ENCODE data around the gene AP5B1.
A peak's percentile ranks its signal among the peaks of the same experiment; 100 is the strongest.

Gene AP5B1

GRCh38 chr11:65801153-65801987 is 20.6 kb upstream of the AP5B1 start:
- DNase-seq (ENCODE audit: low spot score) = no peak

- DNase-seq (ENCODE audit: low spot score) = no peak
Observed at GRCh38 chr11:65798882-65799281, 18.1 kb upstream of the AP5B1 start.

- DNase-seq (ENCODE audit: low spot score) = no peak
Observed at GRCh38 chr11:65797711-65798110, 16.9 kb upstream of the AP5B1 start.

GRCh38 chr11:65796726-65797601 is 16.2 kb upstream of the AP5B1 start:
- DNase-seq (ENCODE audit: low spot score) = no peak

GRCh38 chr11:65794570-65795510 is 14.1 kb upstream of the AP5B1 start:
- no peak for DNase-seq (ENCODE audit: low spot score)

- no peak for DNase-seq (ENCODE audit: low spot score)
Observed at GRCh38 chr11:65793625-65794400, 13.0 kb upstream of the AP5B1 start.

GRCh38 chr11:65793144-65793581 is 12.4 kb upstream of the AP5B1 start:
- DNase-seq (ENCODE audit: low spot score) = no peak

GRCh38 chr11:65792456-65792855 is 11.7 kb upstream of the AP5B1 start:
- DNase-seq (ENCODE audit: low spot score) = no peak

GRCh38 chr11:65791719-65792213 is 11.0 kb upstream of the AP5B1 start:
- DNase-seq (ENCODE audit: low spot score) = no peak

- no peak for DNase-seq (ENCODE audit: low spot score)
Observed at GRCh38 chr11:65790902-65791650, 10.3 kb upstream of the AP5B1 start.

GRCh38 chr11:65790104-65790901 is 9.5 kb upstream of the AP5B1 start:
- DNase-seq (ENCODE audit: low spot score) = no peak

- no peak for DNase-seq (ENCODE audit: low spot score)
Observed at GRCh38 chr11:65789230-65790103, 8.7 kb upstream of the AP5B1 start.

- DNase-seq (ENCODE audit: low spot score) = no peak
Observed at GRCh38 chr11:65788821-65789220, 8.0 kb upstream of the AP5B1 start.

- DNase-seq (ENCODE audit: low spot score) = peak; percentile 90
Observed at GRCh38 chr11:65787649-65788622, 7.2 kb upstream of the AP5B1 start.

GRCh38 chr11:65786786-65787636 is 6.2 kb upstream of the AP5B1 start, which contains the start of gene OVOL1:
OVOL1 (plus strand) TSS chr11:65787063; CDS start chr11:65787374, 311 bp downstream.
- no peak for DNase-seq (ENCODE audit: low spot score)
